ENCODE results near the gene ARAP2.

ARAP2 gene, protein sequence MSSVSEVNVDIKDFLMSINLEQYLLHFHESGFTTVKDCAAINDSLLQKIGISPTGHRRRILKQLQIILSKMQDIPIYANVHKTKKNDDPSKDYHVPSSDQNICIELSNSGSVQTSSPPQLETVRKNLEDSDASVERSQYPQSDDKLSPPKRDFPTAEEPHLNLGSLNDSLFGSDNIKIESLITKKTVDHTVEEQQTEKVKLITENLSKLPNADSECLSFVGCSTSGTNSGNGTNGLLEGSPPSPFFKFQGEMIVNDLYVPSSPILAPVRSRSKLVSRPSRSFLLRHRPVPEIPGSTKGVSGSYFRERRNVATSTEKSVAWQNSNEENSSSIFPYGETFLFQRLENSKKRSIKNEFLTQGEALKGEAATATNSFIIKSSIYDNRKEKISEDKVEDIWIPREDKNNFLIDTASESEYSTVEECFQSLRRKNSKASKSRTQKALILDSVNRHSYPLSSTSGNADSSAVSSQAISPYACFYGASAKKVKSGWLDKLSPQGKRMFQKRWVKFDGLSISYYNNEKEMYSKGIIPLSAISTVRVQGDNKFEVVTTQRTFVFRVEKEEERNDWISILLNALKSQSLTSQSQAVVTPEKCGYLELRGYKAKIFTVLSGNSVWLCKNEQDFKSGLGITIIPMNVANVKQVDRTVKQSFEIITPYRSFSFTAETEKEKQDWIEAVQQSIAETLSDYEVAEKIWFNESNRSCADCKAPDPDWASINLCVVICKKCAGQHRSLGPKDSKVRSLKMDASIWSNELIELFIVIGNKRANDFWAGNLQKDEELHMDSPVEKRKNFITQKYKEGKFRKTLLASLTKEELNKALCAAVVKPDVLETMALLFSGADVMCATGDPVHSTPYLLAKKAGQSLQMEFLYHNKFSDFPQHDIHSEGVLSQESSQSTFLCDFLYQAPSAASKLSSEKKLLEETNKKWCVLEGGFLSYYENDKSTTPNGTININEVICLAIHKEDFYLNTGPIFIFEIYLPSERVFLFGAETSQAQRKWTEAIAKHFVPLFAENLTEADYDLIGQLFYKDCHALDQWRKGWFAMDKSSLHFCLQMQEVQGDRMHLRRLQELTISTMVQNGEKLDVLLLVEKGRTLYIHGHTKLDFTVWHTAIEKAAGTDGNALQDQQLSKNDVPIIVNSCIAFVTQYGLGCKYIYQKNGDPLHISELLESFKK (N-terminal part only)

GRCh38 chr4:36244257-36245082 is at the start of gene ARAP2:
Gene ARAP2 (minus strand): TSS chr4:36244514. CDS start chr4:36229486, 15,028 bp downstream.
- peak; percentile 1 for DNase-seq

- no peak for DNase-seq
These were observed 48.4 kb upstream of the ARAP2 start for GRCh38 chr4:36292556-36293188.

DNA sequence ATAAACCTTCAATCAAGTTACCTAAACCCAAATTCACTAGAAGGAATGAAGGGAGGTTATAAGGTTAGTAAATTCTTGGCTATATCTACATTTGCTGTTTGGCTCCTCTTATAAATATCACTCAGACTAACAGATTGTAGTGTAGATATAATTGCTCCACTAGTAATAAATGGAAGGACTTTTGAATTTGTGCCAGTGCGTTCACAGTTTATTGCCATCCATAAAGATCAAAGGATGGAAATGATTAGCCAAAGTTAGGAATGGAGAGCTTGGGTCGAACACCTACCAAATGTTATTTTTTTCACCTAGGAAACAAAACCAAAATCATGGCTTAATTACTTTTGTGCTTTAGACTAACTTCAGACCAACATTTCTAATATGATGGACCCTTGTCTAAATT is 46.3 kb upstream of the ARAP2 start:
- DNase-seq: no peak

DNA sequence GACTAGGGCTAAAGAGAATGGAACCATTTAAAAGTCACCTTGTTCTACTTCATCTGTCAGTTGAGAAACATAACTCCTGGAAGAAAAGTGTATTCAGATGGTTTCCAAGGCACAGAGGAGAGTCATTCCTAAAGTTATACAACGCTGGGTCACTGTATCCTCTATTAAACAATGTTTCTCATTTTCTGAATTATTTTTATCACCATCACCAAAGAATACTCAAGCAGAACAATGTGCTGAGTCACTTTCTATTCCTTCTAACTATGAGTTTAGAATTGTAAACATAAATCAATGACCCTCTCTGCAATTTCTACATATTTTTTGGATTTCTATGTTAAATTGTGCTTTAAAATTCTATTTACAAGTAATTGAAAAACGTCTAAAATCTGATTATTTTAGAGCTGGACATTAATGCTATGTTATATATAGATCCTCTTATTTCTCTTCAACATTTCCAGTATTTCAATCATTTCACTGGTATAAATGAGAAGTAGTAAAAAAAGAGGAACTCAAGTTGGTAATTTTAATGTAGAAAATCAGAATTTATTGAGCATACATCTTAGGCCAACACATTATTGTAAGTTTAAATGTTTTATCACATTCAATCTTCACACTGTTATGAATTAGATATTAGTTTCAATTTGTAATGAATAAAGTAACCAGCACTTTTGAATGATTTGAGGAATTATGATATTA is 44.6 kb upstream of the ARAP2 start:
- DNase-seq: no peak

DNA sequence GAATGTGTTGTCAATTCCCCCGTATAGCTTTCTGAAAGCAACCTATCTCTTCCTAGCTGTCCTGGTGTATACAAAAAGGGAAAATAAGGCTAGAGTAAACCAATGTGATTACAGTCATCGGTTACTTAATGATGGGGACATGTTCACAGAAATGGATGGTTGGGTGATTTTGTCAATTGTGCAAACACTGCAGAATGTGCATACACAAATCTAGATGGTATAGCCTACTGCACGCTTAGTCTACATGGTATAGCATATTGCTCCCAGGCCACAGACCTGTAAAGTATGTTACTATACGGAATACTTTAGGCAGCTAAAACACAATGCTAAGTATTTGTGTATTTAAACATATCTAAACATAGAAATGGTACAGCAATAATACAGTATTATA is 42.2 kb upstream of the ARAP2 start:
- no peak for DNase-seq

DNA sequence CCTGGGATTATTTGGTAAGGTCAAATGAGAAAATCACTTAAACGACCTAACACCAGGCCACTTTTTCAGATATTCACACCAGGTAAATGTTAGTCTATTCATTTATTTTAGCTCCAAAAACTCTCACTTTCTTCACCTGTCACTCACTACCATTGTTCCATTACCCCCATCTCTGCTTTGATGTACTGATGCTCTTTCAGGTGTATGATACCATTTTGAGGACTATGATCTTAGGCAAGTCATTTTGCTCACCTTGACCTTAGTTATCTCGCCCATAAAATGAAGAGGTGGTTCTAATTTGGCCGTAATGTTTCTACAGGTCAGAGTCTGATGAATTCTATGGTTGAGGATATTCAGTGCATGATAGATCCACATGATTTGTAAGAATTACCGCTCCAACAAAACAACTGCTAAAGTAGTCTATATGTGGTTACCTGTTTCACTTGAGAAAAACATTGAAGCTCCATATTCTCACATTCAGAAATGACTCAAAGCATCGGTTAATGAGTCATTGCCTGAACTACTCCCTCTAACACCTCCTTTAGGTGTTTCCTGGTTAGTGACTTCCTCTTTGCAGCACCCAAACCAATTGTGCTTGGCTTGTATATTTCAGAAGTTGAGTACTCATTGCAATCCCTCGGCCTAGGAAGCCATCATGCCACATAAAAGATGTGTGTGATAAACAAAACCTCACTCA is 41.6 kb upstream of the ARAP2 start:
- no peak for DNase-seq

DNA sequence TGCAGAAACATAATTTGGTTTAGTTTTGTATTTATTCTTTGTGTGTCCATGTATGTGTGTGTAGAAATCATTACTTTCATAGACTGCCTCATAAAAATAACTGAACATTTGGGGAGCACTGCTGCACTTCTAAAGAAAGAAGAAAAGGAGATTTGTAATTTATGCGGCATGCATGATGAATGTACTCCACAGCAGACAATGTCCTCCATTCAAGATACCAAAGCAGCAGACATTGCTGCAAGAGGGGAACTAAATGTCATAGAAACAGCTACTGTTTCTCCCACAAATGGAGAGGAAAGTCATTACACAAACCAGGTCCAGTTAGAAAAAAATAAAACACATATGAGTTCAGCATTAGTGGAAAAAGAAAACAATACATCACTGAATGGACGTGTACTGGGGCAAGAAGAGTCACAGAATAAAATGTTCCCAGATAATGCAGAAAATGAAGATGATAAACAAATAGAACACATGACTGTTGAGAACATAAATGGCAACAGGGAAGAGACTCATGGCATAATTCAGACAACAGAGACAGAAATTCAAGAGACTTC is 39.7 kb upstream of the ARAP2 start:
- DNase-seq: no peak

- no peak for DNase-seq
These were observed 38.3 kb upstream of the ARAP2 start for GRCh38 chr4:36282503-36283030.

GRCh38 chr4:36281384-36282106 is 37.2 kb upstream of the ARAP2 start, which contains the start of gene DTHD1:
Gene DTHD1 (plus strand): TSS chr4:36281616. CDS start chr4:36281759, 143 bp downstream.
- no peak for DNase-seq

DNA sequence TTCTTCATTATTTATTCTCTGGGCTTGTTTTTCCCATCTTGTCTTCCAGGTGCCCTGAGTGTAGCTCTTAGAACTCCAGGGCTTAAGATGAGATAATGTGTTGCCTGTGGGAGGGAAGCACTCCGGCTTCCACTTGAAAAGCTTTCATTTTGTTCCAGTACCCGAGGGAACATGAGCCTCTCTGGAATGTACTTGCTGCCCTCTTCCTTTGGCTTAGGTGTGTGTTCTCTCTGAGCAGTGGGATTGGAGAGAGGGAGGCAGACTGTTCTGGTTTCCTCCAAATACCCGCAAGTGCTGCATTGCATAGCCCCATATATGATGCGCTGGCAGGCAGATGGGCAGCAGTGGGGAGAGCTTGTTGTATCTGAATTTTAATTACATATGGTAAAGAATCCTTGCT is 36.2 kb upstream of the ARAP2 start:
- DNase-seq: no peak

- no peak for DNase-seq
These were observed 34.5 kb upstream of the ARAP2 start for GRCh38 chr4:36278789-36279188.

- DNase-seq: no peak
These were observed 33.2 kb upstream of the ARAP2 start for GRCh38 chr4:36277533-36277932.

DNA sequence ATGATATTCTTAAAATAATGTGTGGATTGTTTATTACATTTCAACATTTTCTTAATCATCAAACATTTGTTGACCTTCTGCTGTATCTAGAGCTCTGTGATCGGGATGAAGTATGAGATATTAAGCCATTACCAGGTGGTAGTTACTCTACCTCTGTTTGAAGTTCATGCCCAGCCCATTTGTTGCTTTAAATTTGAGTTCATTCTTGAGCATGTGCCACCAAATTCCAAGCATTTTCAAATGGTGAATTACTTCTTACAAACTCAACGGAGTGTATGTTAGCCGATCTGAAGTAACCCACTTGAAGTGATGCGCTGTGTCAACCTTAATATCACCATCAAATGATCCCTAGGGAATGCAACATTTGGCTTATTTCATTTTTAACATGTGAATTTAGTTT is 29.8 kb upstream of the ARAP2 start:
- no peak for DNase-seq

GRCh38 chr4:36273276-36273675 is 29.0 kb upstream of the ARAP2 start:
- no peak for DNase-seq

GRCh38 chr4:36269533-36270173 is 25.3 kb upstream of the ARAP2 start:
- no peak for DNase-seq

GRCh38 chr4:36269101-36269500 is 24.8 kb upstream of the ARAP2 start:
- DNase-seq: no peak

DNA sequence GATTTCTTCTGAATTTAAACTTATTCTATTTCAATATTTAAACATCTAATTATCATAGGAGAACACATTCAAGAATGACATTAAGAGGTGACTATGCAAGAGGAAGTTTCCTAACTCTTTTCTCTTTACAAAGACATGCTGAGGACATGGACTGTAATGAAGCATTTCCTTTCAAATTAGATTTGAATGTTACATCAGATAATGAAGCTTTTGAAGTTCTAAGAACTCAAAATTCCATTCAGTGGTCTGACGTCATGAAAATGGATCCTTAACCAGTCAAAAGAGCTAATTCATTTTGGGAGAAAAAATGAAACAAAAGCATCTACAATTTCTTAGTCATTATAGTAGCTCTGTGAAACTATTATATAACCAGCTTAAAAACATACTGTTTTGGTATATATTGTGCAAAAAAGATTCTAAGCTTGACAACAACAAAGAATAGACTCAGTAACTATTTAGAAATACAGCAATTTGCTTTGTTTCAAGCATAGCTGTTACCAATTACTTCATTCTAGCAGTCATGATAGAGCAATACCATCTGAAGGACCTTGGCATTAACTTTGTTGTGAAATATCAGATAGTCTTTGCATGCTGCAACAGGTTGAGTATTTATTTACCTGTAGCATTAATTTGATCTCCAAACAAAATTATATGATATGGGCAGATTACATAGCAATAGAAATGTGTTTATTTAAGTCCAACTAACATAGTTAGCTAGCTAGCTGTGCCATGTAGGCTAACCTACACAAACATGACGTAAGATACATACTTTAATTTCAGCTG is 23.4 kb upstream of the ARAP2 start:
- DNase-seq: no peak
